NCI-H2171 treated with DMSO at 0.1 percent for 48 hours (cell line): ENCODE measurements around the gene ADARB2.
"Not testable (repeated sequence)": the region's sequence is repeated elsewhere in the genome, so short reads cannot be mapped to it uniquely, and the experiment has no call there.

Experiments used
- DNase-seq: peaks from one replicate; lab custom pipeline; 2025; lab: John Stamatoyannopoulos, UW

ADARB2 gene

GRCh38 chr10:1347962-1348772 is 389.2 kb downstream of the ADARB2 start:
- no peak for DNase-seq

GRCh38 chr10:1347525-1347924 is 389.8 kb downstream of the ADARB2 start:
- DNase-seq: no peak

GRCh38 chr10:1346201-1346600 is 391.1 kb downstream of the ADARB2 start:
- DNase-seq: no peak

- no peak for DNase-seq
These were observed 392.0 kb downstream of the ADARB2 start for GRCh38 chr10:1345368-1345767.

- no peak for DNase-seq
These were observed 392.5 kb downstream of the ADARB2 start for GRCh38 chr10:1344846-1345245.

GRCh38 chr10:1344408-1344807 is 392.9 kb downstream of the ADARB2 start:
- DNase-seq: no peak

GRCh38 chr10:1343176-1343575 is 394.1 kb downstream of the ADARB2 start:
- no peak for DNase-seq

GRCh38 chr10:1341052-1341451 is 396.3 kb downstream of the ADARB2 start:
- DNase-seq: not testable (repeated sequence)

GRCh38 chr10:1339396-1339795 is 397.9 kb downstream of the ADARB2 start:
- no peak for DNase-seq

- no peak for DNase-seq
These were observed 401.7 kb downstream of the ADARB2 start for GRCh38 chr10:1335642-1336041.

- no peak for DNase-seq
These were observed 403.3 kb downstream of the ADARB2 start for GRCh38 chr10:1333981-1334380.

- no peak for DNase-seq
These were observed 405.8 kb downstream of the ADARB2 start for GRCh38 chr10:1331560-1331959.

- DNase-seq: no peak
These were observed 407.7 kb downstream of the ADARB2 start for GRCh38 chr10:1329622-1330021.

GRCh38 chr10:1328981-1329614 is 408.2 kb downstream of the ADARB2 start:
- peak; percentile 42 for DNase-seq

GRCh38 chr10:1328161-1328823 is 409.0 kb downstream of the ADARB2 start:
- no peak for DNase-seq

- DNase-seq: no peak
These were observed 409.6 kb downstream of the ADARB2 start for GRCh38 chr10:1327759-1328158.

GRCh38 chr10:1326514-1326913 is 410.8 kb downstream of the ADARB2 start:
- DNase-seq: not testable (repeated sequence)

GRCh38 chr10:1324903-1325302 is 412.4 kb downstream of the ADARB2 start:
- no peak for DNase-seq

GRCh38 chr10:1323951-1324350 is 413.4 kb downstream of the ADARB2 start:
- DNase-seq: no peak

GRCh38 chr10:1320739-1321320 is 416.5 kb downstream of the ADARB2 start:
- DNase-seq: no peak

GRCh38 chr10:1316809-1317143 is 420.5 kb downstream of the ADARB2 start:
- no peak for DNase-seq

- no peak for DNase-seq
These were observed 421.1 kb downstream of the ADARB2 start for GRCh38 chr10:1316121-1316808.
